Measurements from ENCODE around the gene NXN. TPM values are rescaled to one million over a fixed set of nuclear protein-coding genes. Genes with fewer than 3 reads are reported as not detected.
"Not testable (repeated sequence)": the region's sequence is repeated elsewhere in the genome, so short reads cannot be mapped to it uniquely, and the experiment has no call there.

NXN gene
- polyA plus RNA-seq, 3 donors: not detected

DNA sequence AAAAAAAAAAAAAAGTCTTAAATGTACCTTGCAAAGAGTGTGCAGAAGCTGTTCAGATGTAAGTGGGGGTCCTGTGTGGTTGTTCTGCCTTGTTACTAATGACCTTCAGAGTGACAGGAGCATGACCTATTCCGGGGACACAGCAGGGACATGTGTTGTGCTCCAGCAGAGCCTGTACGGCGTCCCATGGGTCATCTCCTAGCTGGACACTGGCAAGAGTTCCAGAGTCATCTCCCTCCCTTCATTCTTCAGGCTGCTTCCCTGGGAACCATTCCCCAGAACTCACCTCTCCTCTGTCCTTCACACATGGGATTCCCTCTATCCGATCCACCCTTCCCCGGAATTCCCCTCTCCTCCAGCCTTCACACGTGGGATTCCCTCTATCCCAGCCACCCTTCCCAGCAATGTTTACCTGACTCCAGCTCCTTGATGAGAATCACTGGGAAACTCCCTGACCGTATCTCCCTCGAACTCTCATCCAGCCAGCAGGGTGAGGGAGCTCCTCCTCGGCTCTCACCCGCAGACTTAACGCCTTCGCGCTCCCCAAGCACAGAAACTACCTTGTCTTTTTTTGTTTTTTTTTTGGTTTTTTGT lies 111.6 kb downstream of the NXN start:
- peaks cover 20 to 40% (median 31%) of the 10 kb centered on the region in 3 donors for H3K27me3 Mint-ChIP-seq (ENCODE audit: low read depth in 3 of 3)
- peaks cover 0 to 4% (median 0%) of the 10 kb centered on the region in 7 donors for H3K9me3 Mint-ChIP-seq
- Histone ChIP-seq H3K79me2 (ENCODE audit: insufficient read depth, low read length) (no peaks in the 10 kb centered on the region), H2AFZ (ENCODE audit: insufficient read depth, low read depth, low read length, poor library complexity, severe bottlenecking) (no peak overlapping the region), H3K9me3 (replicated peaks in 1 of 2; ENCODE audit: control insufficient read depth in 1 of 2, insufficient read depth in 1 of 2, low read length in 2 of 2) (no peaks in the 10 kb centered on the region), H3K4me3 (replicated peaks in 1 of 3; ENCODE audit: low read depth in 2 of 3, low read length in 3 of 3) (no peak overlapping the region), H4K20me1 (ENCODE audit: insufficient read depth, low read length) (no peaks in the 10 kb centered on the region), H3K4me2 (replicated peaks; ENCODE audit: extremely low read depth, low read length, poor library complexity, severe bottlenecking) (no peak overlapping the region), H3K4me1 (ENCODE audit: control insufficient read depth in 1 of 2, insufficient read depth in 2 of 2, low read length in 2 of 2) (no peaks in the 10 kb centered on the region), H3K36me3 (replicated peaks in 1 of 2; ENCODE audit: control insufficient read depth in 1 of 2, insufficient read depth in 2 of 2, low read length in 2 of 2) (no peaks in the 10 kb centered on the region), H3K27me3 (ENCODE audit: control insufficient read depth in 2 of 2, insufficient read depth in 2 of 2, low read length in 2 of 2) (peaks cover 0 to 10% of the 10 kb centered on the region in 2 donors), H3K9ac (ENCODE audit: insufficient read depth, low read length, poor library complexity, severe bottlenecking) (no peak overlapping the region), H3K27ac (ENCODE audit: low read depth in 1 of 2, low read length in 2 of 2) (no peak overlapping the region)
- TF ChIP-seq, protein P1, sequence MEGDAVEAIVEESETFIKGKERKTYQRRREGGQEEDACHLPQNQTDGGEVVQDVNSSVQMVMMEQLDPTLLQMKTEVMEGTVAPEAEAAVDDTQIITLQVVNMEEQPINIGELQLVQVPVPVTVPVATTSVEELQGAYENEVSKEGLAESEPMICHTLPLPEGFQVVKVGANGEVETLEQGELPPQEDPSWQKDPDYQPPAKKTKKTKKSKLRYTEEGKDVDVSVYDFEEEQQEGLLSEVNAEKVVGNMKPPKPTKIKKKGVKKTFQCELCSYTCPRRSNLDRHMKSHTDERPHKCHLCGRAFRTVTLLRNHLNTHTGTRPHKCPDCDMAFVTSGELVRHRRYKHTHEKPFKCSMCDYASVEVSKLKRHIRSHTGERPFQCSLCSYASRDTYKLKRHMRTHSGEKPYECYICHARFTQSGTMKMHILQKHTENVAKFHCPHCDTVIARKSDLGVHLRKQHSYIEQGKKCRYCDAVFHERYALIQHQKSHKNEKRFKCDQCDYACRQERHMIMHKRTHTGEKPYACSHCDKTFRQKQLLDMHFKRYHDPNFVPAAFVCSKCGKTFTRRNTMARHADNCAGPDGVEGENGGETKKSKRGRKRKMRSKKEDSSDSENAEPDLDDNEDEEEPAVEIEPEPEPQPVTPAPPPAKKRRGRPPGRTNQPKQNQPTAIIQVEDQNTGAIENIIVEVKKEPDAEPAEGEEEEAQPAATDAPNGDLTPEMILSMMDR (IDR thresholded peaks at IDR 0.05): no peak
- no peaks in the 10 kb centered on the region for H3K36me3 Mint-ChIP-seq
- no peak overlapping the region for H3K27ac Mint-ChIP-seq
- no peak for DNase-seq
- intact Hi-C loops (cut with micrococcal nuclease): no loop called here
- 97% methylated on average over 6 of the region's 13 CpGs for whole genome bisulfite sequencing (ENCODE audit: insufficient coverage)
- H3K4me1 Mint-ChIP-seq: no peaks in the 10 kb centered on the region
- no peak overlapping the region for H3K4me3 Mint-ChIP-seq

DNA sequence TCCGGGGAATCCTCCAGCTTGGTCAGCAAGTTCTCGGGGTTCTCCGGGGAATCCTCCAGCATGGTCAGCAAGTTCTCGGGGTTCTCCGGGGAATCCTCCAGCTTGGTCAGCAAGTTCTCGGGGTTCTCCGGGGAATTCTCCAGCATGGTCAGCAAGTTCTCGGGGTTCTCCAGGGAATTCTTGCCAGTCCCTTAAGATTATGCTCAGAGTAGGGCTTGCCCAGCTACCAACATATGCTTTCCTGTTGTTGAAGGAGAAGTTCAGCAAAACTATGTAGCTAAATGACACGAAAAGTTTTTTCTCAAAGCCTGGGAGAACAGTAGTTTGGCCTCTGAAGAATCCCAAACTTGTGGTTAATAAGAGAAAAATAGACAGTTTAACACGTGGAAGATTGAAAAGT lies 112.3 kb downstream of the NXN start:
- H3K9me3 ChIP-seq (replicated peaks in 1 of 2; ENCODE audit: control insufficient read depth in 1 of 2, insufficient read depth in 1 of 2, low read length in 2 of 2); H3K36me3 ChIP-seq (replicated peaks in 1 of 2; ENCODE audit: control insufficient read depth in 1 of 2, insufficient read depth in 2 of 2, low read length in 2 of 2); H4K20me1 ChIP-seq (ENCODE audit: insufficient read depth, low read length); H3K36me3 Mint-ChIP-seq; H3K4me3 ChIP-seq (replicated peaks in 1 of 3; ENCODE audit: low read depth in 2 of 3, low read length in 3 of 3); H3K4me3 Mint-ChIP-seq; H3K9me3 Mint-ChIP-seq; H3K4me1 ChIP-seq (ENCODE audit: control insufficient read depth in 1 of 2, insufficient read depth in 2 of 2, low read length in 2 of 2); DNase-seq; H3K27ac Mint-ChIP-seq; intact Hi-C loops (cut with micrococcal nuclease); H3K79me2 ChIP-seq (ENCODE audit: insufficient read depth, low read length); H2AFZ ChIP-seq (ENCODE audit: insufficient read depth, low read depth, low read length, poor library complexity, severe bottlenecking); H3K4me2 ChIP-seq (replicated peaks; ENCODE audit: extremely low read depth, low read length, poor library complexity, severe bottlenecking); H3K27ac ChIP-seq (ENCODE audit: low read depth in 1 of 2, low read length in 2 of 2); H3K9ac ChIP-seq (ENCODE audit: insufficient read depth, low read length, poor library complexity, severe bottlenecking); H3K4me1 Mint-ChIP-seq: not testable (repeated sequence)
- H3K27me3 Mint-ChIP-seq (ENCODE audit: low read depth in 3 of 3): peaks cover 20 to 35% (median 31%) of the 10 kb centered on the region in 3 donors
- 100% methylated on average over 4 of the region's 10 CpGs for WGBS (ENCODE audit: insufficient coverage)
- peaks cover 0 to 10% of the 10 kb centered on the region in 2 donors for H3K27me3 ChIP-seq (ENCODE audit: control insufficient read depth in 2 of 2, insufficient read depth in 2 of 2, low read length in 2 of 2)
